ENCODE data around the gene CEP152.

The CEP152 gene

GRCh38 chr15:48702569-48703236 is 108.2 kb downstream of the CEP152 start:
- no peak for DNase-seq (ENCODE audit: low read depth in 2 of 2)

GRCh38 chr15:48696627-48697312 is 114.1 kb downstream of the CEP152 start:
- DNase-seq (ENCODE audit: low read depth in 2 of 2) = no peak

GRCh38 chr15:48695827-48696573 is 114.9 kb downstream of the CEP152 start:
- DNase-seq (ENCODE audit: low read depth in 2 of 2) = no peak

- no peak for DNase-seq (ENCODE audit: low read depth in 2 of 2)
Observed at GRCh38 chr15:48695088-48695826, 115.6 kb downstream of the CEP152 start.

GRCh38 chr15:48693484-48693883 is 117.4 kb downstream of the CEP152 start:
- no peak for DNase-seq (ENCODE audit: low read depth in 2 of 2)

- DNase-seq (ENCODE audit: low read depth in 2 of 2) = no peak
Observed at GRCh38 chr15:48688493-48688892, 122.4 kb downstream of the CEP152 start.
